Ishikawa (cell line): Measurements from ENCODE around the gene JAG2.

Source experiments
- CEBPB ChIP-seq: IDR thresholded peaks from 2 replicates; pipeline ENCODE4 v1.6.1; 2012
- CREB1 ChIP-seq: IDR thresholded peaks from 2 replicates; pipeline ENCODE4 v1.6.1; 2012; ENCODE audit warnings: low read depth
- EGR1 ChIP-seq: IDR thresholded peaks from 2 replicates; pipeline ENCODE4 v1.6.1; 2012
- EP300 ChIP-seq: IDR thresholded peaks from 2 replicates; pipeline ENCODE4 v1.6.1; 2012; ENCODE audit warnings: borderline replicate concordance
- FOXM1 ChIP-seq: IDR thresholded peaks from 2 replicates; pipeline ENCODE4 v1.6.1; 2012; ENCODE audit warnings: low read depth, borderline replicate concordance
- MAX ChIP-seq: IDR thresholded peaks from 2 replicates; pipeline ENCODE4 v1.6.1; 2012
- NFIC ChIP-seq: IDR thresholded peaks from 2 replicates; pipeline ENCODE4 v1.6.1; 2012
- RAD21 ChIP-seq: IDR thresholded peaks from 2 replicates; pipeline ENCODE4 v1.6.1; 2012; ENCODE audit warnings: low read depth
- REST ChIP-seq: IDR thresholded peaks from 2 replicates; pipeline ENCODE4 v1.6.1; 2012; ENCODE audit warnings: low read depth, mild to moderate bottlenecking
- TAF1 ChIP-seq: IDR thresholded peaks from 2 replicates; pipeline ENCODE4 v1.6.1; 2012; ENCODE audit warnings: low read depth, mild to moderate bottlenecking
- TCF12 ChIP-seq: IDR thresholded peaks from 2 replicates; pipeline ENCODE4 v1.6.1; 2012; ENCODE audit warnings: low read depth
- TEAD4 ChIP-seq: IDR thresholded peaks from 2 replicates; pipeline ENCODE4 v1.6.1; 2012
- YY1 ChIP-seq: IDR thresholded peaks from 2 replicates; pipeline ENCODE4 v1.6.1; 2012; ENCODE audit warnings: low read depth
- ZBTB7A ChIP-seq: IDR thresholded peaks from 2 replicates; pipeline ENCODE4 v1.6.1; 2012; ENCODE audit warnings: low read depth

GRCh38 chr14:105151084-105151837 lies 17.3 kb downstream of the JAG2 start:
- TF ChIP-seq FOXM1, result no peak
- no peak for TF ChIP-seq EGR1
- TF ChIP-seq ZBTB7A, result no peak; the same call in 1 of the 2 replicates
- no peak for TF ChIP-seq TCF12
- TF ChIP-seq TAF1, result no peak
- no peak for TF ChIP-seq TEAD4
- no peak for TF ChIP-seq REST
- TF ChIP-seq NFIC, result no peak
- TF ChIP-seq MAX, result no peak
- no peak for TF ChIP-seq CREB1
- TF ChIP-seq CEBPB, result no peak
- no peak for TF ChIP-seq RAD21
- no peak for TF ChIP-seq EP300
- no peak for TF ChIP-seq YY1
